ENCODE measurements around the gene RCL1.

Gene RCL1

GRCh38 chr9:4837261-4838188 is 44.8 kb downstream of the RCL1 start:
- DNase-seq (ENCODE audit: insufficient read length, low spot score), result no peak
- FAIRE-seq, result no peak

DNA sequence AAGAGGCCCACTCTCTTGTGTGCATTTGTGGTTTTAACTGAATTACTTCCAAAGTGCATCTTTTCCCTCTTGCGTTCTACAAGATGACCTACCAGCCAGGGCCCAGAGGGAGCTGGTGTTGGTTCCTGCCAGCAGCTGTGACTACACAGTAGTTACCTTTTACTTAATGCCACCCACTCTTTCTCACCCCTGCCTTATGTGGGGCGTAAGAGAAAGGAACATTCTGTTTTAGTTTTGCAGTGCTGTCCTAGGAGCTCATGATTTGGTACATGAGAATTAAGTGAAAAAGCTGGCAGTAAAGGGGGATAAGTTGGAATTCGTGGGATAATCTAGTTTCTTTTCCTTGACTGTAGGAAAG is 45.4 kb downstream of the RCL1 start:
- DNase-seq (ENCODE audit: insufficient read length, low spot score) (no peak), FAIRE-seq (no peak)

DNA sequence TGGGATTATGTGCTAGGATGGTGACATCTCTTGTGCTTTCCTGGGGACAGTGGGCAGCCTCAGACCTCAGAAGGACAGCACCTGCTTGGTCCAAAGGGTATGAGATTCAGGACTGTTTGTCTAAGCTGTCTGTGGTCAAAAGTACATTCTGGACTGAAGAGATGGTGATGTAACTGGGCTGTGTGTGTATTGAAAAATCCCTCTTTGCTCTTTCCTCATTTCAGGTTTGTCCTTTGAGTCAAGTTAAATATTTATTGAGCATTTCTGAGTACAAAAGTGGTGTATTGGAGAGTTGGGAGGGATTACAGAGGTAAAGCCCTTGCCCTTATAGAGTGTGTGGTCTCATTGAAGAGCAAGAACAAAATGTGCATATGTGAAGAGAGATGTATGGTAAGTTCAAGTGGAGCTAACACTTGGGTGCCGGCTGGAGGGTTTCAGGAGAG is 46.7 kb downstream of the RCL1 start:
- DNase-seq (ENCODE audit: insufficient read length, low spot score) (no peak), FAIRE-seq (no peak)

- DNase-seq (ENCODE audit: insufficient read length, low spot score) (no peak), FAIRE-seq (no peak)
Measured at GRCh38 chr9:4840018-4840417, 47.3 kb downstream of the RCL1 start.

DNA sequence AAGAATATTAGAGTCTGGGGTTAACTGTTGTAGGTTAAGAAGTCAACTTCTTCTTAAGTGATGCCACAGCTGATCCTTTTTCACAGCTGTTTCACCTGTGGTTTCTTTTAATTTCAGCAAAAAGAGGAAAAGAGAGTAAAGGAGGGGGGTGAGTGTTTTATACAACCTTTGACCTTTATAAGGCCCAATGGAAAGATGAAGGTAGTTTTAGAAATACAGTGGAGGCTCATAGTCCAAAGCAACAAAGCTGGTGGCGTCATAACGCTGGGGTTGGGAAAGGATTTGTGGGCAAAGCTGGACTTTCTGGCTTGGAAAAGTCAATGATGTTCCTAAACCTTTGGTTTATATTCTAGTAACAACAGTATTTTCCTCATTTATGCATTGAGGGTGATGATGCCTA is 49.5 kb downstream of the RCL1 start:
- no peak for FAIRE-seq

GRCh38 chr9:4842734-4843133 is 50.0 kb downstream of the RCL1 start:
- DNase-seq (ENCODE audit: insufficient read length, low spot score), result no peak
- FAIRE-seq, result no peak

More for the DNA sequence above, 49.5 kb downstream of the RCL1 start:
- no peak for DNase-seq (ENCODE audit: insufficient read length, low spot score)

DNA sequence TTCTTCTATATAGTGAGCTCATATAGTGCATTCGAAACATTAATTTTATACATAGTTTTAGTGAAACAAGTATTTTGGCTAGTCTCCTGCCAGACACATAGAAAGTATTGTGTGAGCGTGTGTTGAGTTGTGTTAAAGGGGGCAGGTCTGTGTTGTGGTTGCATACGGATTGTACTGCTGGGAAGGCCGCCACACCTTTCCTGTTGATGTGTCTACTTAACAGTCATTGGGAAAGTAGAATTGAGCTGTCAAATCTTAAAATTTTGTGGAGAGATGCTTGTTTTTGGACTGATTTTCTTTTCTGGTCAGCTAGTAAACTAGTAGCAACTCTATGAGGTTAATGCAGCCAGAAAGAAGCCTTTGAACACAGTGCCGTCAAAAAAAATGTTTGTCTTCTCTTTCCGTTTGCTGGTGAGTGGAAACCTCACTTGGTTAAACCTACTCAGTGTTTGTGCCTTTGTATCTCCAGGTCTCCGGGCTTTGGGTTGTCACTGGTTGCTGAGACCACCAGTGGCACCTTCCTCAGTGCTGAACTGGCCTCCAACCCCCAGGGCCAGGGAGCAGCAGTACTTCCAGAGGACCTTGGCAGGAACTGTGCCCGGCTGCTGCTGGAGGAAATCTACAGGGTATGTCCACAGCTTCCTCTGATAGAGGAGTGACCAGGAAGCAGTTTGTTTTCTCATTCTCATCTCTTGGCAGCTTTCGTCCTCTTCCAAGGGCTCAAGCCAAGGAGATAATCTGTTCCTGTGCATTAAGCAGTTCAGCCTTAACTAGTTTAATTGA is 51.5 kb downstream of the RCL1 start:
- no peak for DNase-seq (ENCODE audit: insufficient read length, low spot score)
- no peak for FAIRE-seq

DNA sequence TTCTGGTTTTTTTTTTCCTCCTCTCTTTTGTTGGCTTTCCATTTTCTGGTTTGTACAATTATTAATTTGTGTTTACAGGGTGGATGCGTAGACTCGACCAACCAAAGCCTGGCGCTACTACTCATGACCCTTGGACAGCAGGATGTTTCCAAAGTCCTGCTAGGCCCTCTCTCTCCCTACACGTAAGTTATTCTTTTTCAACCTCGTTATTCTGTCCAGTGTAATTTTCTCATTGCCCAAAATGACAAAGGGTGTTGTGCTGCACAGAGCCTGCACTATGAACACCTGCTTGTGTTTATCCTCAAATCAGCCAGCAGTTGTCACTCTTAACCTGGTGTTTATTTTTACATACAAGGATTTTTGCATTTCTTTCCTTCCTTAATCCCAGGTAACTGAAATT is 56.6 kb downstream of the RCL1 start:
- FAIRE-seq, result no peak
- no peak for DNase-seq (ENCODE audit: insufficient read length, low spot score)

DNA sequence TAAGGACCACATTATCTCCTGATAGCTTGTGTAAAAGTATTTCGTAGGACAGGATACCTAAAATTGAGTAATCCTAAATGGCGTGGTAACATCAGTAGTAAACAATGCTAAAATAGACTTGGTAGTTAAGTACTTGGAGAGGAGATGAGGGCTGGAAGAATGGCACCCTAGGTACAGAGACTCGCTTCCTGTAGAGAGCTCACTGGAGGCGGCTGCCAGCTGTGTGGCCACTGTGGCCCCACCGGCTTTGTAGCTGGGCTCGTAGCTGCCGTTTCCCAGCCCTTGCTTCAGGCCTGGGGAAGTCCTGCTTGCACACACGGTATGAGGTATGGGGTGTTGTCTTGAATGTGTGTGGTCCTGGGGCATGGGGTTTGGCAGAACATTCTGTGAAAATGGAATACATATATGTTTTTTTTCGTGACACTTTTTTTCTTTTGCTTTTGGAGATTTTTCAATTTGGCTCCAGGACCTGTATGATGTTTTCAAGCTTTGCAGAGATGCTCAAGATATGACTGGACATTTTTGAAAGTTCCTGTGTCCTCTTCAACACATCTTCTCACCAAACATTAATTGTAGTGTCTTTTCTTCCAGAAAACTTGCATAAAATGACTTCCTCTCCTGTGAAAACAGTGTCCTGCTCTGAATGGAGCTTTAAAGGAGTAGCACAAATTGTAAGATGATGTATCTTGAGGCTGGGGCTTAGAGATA is 58.0 kb downstream of the RCL1 start:
- DNase-seq (ENCODE audit: insufficient read length, low spot score) (no peak), FAIRE-seq (no peak)

DNA sequence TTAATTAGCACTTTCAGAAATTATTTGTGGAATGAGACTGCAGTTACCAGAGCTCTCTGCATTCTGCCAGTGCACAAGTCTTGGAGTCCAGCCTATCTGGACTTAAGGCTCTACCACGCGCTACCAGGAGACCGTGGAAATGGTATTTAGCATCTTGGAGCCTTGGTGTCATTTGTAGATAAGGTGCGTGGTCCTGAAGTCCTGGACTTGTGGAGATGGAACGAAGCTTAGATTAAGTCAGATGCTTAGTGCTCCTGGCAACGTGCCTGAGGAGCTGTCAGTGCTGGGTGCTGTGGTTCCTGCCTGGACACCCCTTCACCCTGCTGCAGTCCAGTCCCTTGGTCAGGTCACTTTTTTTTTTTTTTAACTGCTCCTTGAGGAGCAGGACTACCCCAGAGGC is 59.7 kb downstream of the RCL1 start:
- FAIRE-seq (no peak), DNase-seq (ENCODE audit: insufficient read length, low spot score) (no peak)

- no peak for FAIRE-seq
- DNase-seq (ENCODE audit: insufficient read length, low spot score), result no peak
Measured at GRCh38 chr9:4854265-4854590, 61.5 kb downstream of the RCL1 start.

- FAIRE-seq (no peak), DNase-seq (ENCODE audit: insufficient read length, low spot score) (no peak)
Measured at GRCh38 chr9:4855841-4856240, 63.1 kb downstream of the RCL1 start.

DNA sequence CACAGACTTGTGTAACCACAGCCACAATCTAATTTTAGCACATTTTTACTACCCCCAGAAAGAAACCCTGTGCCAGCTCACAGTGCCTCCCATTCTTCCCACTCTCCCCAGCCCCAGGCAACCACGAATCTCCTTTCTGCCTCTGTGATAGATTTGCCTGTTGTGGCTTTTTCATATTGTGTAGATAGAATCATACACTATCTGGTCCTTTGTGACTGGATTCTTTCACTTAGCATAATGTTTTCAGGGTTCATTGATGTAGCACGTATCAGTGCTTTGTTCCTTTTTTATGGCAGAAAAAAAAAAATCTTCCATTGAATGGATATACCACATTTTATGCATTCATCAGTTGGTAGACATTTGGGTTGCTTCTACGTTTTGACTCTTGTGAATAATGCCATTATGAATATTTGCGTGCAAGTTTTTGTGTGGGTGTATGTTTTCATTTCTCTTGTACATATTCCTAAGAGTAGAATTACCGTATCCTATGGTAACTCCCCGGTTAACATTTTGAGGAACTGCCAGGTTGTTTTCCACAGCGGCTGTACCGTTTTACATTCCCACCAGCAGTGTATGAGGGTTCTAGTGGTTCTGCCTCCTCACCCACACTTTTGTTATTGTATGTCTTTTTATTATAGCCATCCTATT is 64.5 kb downstream of the RCL1 start:
- FAIRE-seq, result no peak

DNA sequence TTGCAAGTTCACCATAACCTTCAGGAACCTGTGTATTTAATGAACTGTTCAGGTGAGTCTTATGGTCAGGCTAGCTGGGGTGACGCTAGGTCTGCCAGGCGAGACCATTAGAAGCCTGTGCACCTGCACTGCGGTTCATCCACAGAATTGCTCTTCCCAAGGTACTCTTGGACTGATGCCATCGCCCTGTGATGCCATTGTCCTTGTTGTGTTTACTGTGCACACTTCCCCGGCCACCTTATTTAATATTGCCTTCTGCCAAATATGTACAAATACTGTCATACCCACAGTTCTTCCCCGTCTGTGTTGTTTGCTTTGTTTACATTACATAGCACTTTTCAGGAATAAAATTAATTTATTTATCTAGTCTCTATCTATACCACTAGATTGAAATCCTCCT is 66.3 kb downstream of the RCL1 start:
- DNase-seq (ENCODE audit: insufficient read length, low spot score) (no peak), FAIRE-seq (no peak)

More for the DNA sequence above, 64.5 kb downstream of the RCL1 start:
- no peak for DNase-seq (ENCODE audit: insufficient read length, low spot score)

DNA sequence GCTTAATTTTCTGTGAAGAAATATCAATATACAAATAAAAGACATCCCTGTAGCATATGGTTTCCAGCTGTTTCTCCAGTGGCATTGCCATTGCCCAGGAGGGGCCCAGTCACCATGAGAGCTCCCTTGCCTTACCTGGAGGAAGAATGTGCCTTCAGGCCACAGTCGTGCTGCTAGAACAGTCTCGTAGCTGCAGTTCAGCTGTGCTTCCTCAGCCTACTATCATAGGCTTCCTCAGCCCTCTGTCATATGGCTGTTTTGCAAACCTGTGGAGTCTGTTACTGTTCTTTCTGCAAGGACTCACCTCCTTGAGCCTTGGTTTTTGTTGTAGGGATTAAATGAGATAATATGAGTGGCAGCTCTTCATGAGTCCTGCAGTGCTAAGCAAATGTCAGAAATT is 67.6 kb downstream of the RCL1 start:
- DNase-seq (ENCODE audit: insufficient read length, low spot score), result no peak
- no peak for FAIRE-seq

DNA sequence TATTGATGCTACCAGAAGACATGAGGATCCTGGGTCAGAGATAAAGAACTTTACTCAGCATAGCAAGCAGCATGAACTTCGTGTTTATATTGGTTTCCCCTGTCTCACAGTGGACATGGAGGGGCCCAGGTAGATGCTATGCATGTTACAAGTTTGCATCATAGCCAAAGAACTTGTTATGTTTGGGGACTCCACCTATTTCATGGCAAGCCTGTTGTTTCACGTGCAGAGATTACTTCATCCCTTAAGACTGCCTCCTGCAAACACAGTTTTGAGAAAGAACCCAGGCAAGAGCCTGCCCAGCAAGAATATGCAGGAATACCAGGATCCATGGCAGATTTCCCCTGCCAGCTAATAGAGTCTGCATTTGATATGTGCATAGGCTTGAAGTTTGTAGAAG is 68.4 kb downstream of the RCL1 start:
- DNase-seq (ENCODE audit: insufficient read length, low spot score) (no peak), FAIRE-seq (no peak)

DNA sequence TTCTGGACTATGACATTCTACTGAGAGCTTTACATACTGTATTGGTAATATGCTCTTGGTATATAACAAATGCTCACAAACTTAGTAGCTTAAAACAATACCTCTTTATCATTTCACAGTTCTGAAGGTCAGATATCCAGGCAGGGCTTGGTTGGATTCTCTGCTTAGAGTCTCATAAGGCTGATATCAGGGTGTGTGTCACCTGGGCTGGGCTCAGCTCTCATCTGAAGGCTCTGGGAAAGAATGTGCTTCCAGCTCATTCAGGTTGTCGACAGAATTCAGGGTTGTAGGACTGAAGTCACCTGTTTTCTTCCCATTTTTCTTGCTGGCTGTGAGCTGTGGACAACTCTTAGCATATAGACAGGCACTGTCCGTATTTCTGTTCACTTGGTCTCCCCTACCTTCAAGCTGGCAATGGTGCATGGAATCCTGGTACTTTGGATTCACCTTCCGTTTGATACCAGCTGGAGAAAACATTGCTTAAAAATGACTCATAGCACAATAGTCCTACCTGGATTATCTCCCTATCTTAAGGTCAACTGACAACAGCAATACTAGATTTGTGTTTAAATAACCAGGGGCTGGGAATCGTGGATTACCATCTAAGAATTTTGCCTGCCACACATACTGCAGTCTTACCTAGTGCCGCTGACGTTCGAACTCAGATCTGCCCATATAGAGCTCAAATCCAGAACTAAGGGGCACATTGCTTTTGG is 69.2 kb downstream of the RCL1 start:
- DNase-seq (ENCODE audit: insufficient read length, low spot score) (no peak), FAIRE-seq (no peak)

DNA sequence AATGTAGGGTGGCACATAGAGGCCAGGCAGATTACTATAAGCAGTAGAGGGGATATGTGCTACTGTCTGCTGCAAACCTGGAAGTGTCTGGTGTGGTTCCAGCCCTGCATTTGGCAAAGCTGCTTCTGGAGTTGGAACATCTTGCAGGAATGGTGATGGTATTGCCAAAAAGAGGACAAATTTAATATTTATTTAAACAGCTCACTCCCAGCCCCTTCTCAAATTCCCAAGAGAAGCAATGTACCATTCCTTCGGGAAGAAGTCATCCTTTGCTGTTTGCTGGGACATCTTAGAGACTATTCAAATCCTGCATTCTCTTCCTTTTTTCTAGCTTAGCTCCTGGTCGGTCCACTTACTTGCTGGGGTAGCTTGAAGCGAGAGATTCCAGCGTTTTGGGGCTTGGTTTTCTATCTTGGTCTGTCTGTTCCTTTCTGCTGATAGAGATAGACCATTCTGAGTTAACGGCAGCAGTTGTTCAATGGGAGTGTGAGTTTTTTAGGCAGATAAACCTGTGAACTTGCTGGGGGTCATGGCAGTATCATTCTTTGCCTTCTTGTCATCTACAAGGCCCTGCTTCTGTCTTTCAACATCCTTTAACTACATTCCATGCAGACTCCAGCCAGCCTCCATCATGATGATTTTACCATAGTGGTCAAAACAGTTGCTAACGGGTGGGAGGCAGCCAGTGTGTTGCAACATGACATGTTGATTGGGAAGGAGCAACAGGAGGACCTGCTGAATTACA is 69.9 kb downstream of the RCL1 start:
- FAIRE-seq (no peak), DNase-seq (ENCODE audit: insufficient read length, low spot score) (no peak)

GRCh38 chr9:4864234-4864661 is 71.5 kb downstream of the RCL1 start:
- no peak for DNase-seq (ENCODE audit: insufficient read length, low spot score)
- FAIRE-seq, result no peak

GRCh38 chr9:4864698-4865097 is 72.0 kb downstream of the RCL1 start:
- FAIRE-seq (no peak), DNase-seq (ENCODE audit: insufficient read length, low spot score) (no peak)

Data from GM19239 (cell line).